Vagina (tissue), 2 donors: ENCODE measurements around the gene RINL. TPM values are rescaled to one million over a fixed set of nuclear protein-coding genes. Genes with fewer than 3 reads are reported as not detected.

Source experiments
- DNase-seq, 2 donors: peaks; one replicate each; pipeline ENCODE4 v3.0.0-alpha.2; 2017; ENCODE audit errors: extremely low spot score in 2 of 2
- H3K27ac ChIP-seq: fragments of 200-600 bp; sonication (generic); one replicate; pipeline ENCODE4 v1.5.1; 2019
- H3K27me3 ChIP-seq: fragments of 200-600 bp; sonication (generic); one replicate; pipeline ENCODE4 v1.5.1; 2019
- H3K36me3 ChIP-seq, 2 donors: fragments of 200-600 bp; sonication (generic); one replicate each; pipeline ENCODE4 v1.5.1; 2017 to 2019
- H3K4me1 ChIP-seq: fragments of 200-600 bp; sonication (generic); one replicate; pipeline ENCODE4 v1.5.1; 2019
- H3K4me3 ChIP-seq, 2 donors: fragments of 200-600 bp; sonication (generic); 1 replicate in 1 of 2; 2 replicates in 1 of 2; pipeline ENCODE4 v1.5.1; 2016 to 2019
- H3K9me3 ChIP-seq: fragments of 200-600 bp; sonication (generic); one replicate; pipeline ENCODE4 v1.5.1; 2019
- CTCF ChIP-seq, 3 experiments: fragments of 450-650 bp in 2 of 3; fragments of 200-600 bp in 1 of 3; sonication (generic) in 1 of 3; IDR thresholded peaks; one replicate each; pipeline ENCODE4 v1.5.1; 2017 to 2019; ENCODE audit warnings: antibody characterized with exemption in 3 of 3, mild to moderate bottlenecking in 2 of 3, moderate library complexity in 2 of 3
- POLR2A ChIP-seq, 2 donors: fragments of 450-650 bp; IDR thresholded peaks; one replicate each; pipeline ENCODE4 v1.6.1; 2017; ENCODE audit warnings: antibody characterized with exemption in 2 of 2, mild to moderate bottlenecking in 2 of 2, moderate library complexity in 2 of 2
- POLR2AphosphoS5 ChIP-seq, 2 donors: sonication (generic); formaldehyde crosslinking; IDR thresholded peaks; one replicate each; pipeline ENCODE4 v1.9.0; 2017; ENCODE audit warnings: antibody characterized with exemption in 2 of 2, mild to moderate bottlenecking in 2 of 2, low read depth in 1 of 2; ENCODE audit not compliant: insufficient read depth in 1 of 2
- intact Hi-C: fragments of 100-400 bp; cut with DNase I; formaldehyde crosslinking; loops from one replicate; pipeline ENCODE4 v1.15.1; 2023
- total RNA-seq: library from RNA; depleted of rRNA; stranded (reverse); fragments of >200 nt; gene quantifications from one replicate; pipeline ENCODE4 v1.2.3, GENCODE V29; 2016

The RINL gene
- total RNA-seq, 1 donor from 2014 or later: 7.4 TPM

GRCh38 chr19:38915329-38916321, 37.5 kb upstream of the RINL start:
- H3K4me3 ChIP-seq: no peak overlapping the region
- H3K27ac ChIP-seq: no peak overlapping the region
- no peaks in the 10 kb centered on the region for H3K4me1 ChIP-seq
- intact Hi-C loops: no loop called here
- H3K9me3 ChIP-seq: no peaks in the 10 kb centered on the region
- no peaks in the 10 kb centered on the region for H3K27me3 ChIP-seq
- no peaks in the 10 kb centered on the region for H3K36me3 ChIP-seq
- TF ChIP-seq POLR2A (IDR thresholded peaks at IDR 0.05): no peak
- TF ChIP-seq CTCF (IDR thresholded peaks at IDR 0.05): no peak
- no peak for TF ChIP-seq POLR2AphosphoS5 (IDR thresholded peaks at IDR 0.05; ENCODE audit: insufficient read depth in 1 of 2, low read depth in 1 of 2)
- DNase-seq: no peak

- no peak overlapping the region for H3K27ac ChIP-seq
- H3K9me3 ChIP-seq: no peaks in the 10 kb centered on the region
- intact Hi-C loops: no loop called here
- DNase-seq: no peak
- no peaks in the 10 kb centered on the region for H3K36me3 ChIP-seq
- H3K4me1 ChIP-seq: no peaks in the 10 kb centered on the region
- H3K27me3 ChIP-seq: no peaks in the 10 kb centered on the region
- no peak for TF ChIP-seq POLR2AphosphoS5 (IDR thresholded peaks at IDR 0.05; ENCODE audit: insufficient read depth in 1 of 2, low read depth in 1 of 2)
- TF ChIP-seq CTCF (IDR thresholded peaks at IDR 0.05): no peak
- TF ChIP-seq POLR2A (IDR thresholded peaks at IDR 0.05): no peak
- no peak overlapping the region for H3K4me3 ChIP-seq
These were observed 35.9 kb upstream of the RINL start for GRCh38 chr19:38913958-38914357.

GRCh38 chr19:38912600-38913514, 34.8 kb upstream of the RINL start:
- H3K9me3 ChIP-seq: no peaks in the 10 kb centered on the region
- no peaks in the 10 kb centered on the region for H3K27me3 ChIP-seq
- TF ChIP-seq CTCF (IDR thresholded peaks at IDR 0.05): no peak
- no peak for TF ChIP-seq POLR2AphosphoS5 (IDR thresholded peaks at IDR 0.05; ENCODE audit: insufficient read depth in 1 of 2, low read depth in 1 of 2)
- TF ChIP-seq POLR2A (IDR thresholded peaks at IDR 0.05): no peak
- H3K4me1 ChIP-seq: no peaks in the 10 kb centered on the region
- intact Hi-C loops: no loop called here
- no peak for DNase-seq
- H3K4me3 ChIP-seq: no peak overlapping the region
- H3K36me3 ChIP-seq: peaks cover 0 to under 1% of the 10 kb centered on the region in 2 donors
- H3K27ac ChIP-seq: no peak overlapping the region

GRCh38 chr19:38911388-38912001, 33.4 kb upstream of the RINL start:
- Histone ChIP-seq H3K36me3 (peaks cover 0 to 11% of the 10 kb centered on the region in 2 donors), H3K4me1 (no peaks in the 10 kb centered on the region), H3K4me3 (no peak overlapping the region), H3K27ac (no peak overlapping the region), H3K27me3 (no peaks in the 10 kb centered on the region), H3K9me3 (no peaks in the 10 kb centered on the region)
- TF ChIP-seq CTCF (IDR thresholded peaks at IDR 0.05): no peak
- TF ChIP-seq POLR2AphosphoS5 (IDR thresholded peaks at IDR 0.05; ENCODE audit: insufficient read depth in 1 of 2, low read depth in 1 of 2): no peak
- no peak for TF ChIP-seq POLR2A (IDR thresholded peaks at IDR 0.05)
- intact Hi-C loops: no loop called here
- DNase-seq: no peak
